ENCODE measurements around the gene CFAP299. TPM values are rescaled to one million over a fixed set of nuclear protein-coding genes. Genes with fewer than 3 reads are reported as not detected.

The CFAP299 gene
- total and polyA plus RNA-seq, 2 donors from 2014 or later, result 1.1 TPM; not detected in 1

DNA sequence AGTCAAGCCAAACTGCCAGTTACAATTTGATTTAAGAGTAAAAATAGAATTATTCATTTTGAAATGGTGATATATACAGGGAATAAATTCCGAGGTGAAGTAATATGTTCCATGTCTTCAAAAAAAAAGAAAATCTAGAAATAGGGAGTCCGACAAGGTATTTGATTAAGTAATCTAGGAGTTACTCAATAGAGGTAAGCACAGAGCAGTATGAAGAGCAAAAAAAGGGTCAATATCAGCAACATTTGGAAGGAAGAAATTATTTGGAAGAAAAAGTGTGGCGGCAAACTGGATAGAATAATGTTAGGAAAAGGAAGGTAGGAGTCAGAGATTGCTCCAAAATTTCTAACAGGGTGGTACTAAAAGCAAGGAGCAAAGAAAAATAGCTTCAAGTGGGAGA, 581.2 kb downstream of the CFAP299 start:
- intact Hi-C loops (cut with DNase I), result no loop called here
- Histone ChIP-seq H3K27me3 (ENCODE audit: control insufficient read depth, insufficient read depth, low read length) (no peaks in the 10 kb centered on the region), H3K9me3 (ENCODE audit: control insufficient read depth in 2 of 3, insufficient read depth in 1 of 3, low read length in 3 of 3) (no peaks in the 10 kb centered on the region), H3K9ac (ENCODE audit: low read length in 3 of 3) (no peak overlapping the region), H3K4me3 (ENCODE audit: low read length in 3 of 3) (no peak overlapping the region), H3K4me1 (ENCODE audit: control insufficient read depth in 2 of 3, insufficient read depth in 2 of 3, low read depth in 1 of 3, low read length in 3 of 3) (no peaks in the 10 kb centered on the region), H3K36me3 (ENCODE audit: control insufficient read depth in 2 of 3, insufficient read depth in 3 of 3, low read length in 3 of 3) (no peaks in the 10 kb centered on the region), H3K27ac (ENCODE audit: low read depth in 2 of 2, low read length in 2 of 2) (no peak overlapping the region)
- FAIRE-seq (no peak), DNase-seq (no peak)
- TF ChIP-seq, protein P1, sequence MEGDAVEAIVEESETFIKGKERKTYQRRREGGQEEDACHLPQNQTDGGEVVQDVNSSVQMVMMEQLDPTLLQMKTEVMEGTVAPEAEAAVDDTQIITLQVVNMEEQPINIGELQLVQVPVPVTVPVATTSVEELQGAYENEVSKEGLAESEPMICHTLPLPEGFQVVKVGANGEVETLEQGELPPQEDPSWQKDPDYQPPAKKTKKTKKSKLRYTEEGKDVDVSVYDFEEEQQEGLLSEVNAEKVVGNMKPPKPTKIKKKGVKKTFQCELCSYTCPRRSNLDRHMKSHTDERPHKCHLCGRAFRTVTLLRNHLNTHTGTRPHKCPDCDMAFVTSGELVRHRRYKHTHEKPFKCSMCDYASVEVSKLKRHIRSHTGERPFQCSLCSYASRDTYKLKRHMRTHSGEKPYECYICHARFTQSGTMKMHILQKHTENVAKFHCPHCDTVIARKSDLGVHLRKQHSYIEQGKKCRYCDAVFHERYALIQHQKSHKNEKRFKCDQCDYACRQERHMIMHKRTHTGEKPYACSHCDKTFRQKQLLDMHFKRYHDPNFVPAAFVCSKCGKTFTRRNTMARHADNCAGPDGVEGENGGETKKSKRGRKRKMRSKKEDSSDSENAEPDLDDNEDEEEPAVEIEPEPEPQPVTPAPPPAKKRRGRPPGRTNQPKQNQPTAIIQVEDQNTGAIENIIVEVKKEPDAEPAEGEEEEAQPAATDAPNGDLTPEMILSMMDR (IDR thresholded peaks at IDR 0.05; ENCODE audit: borderline replicate concordance, extremely low read depth, insufficient read depth), result no peak

DNA sequence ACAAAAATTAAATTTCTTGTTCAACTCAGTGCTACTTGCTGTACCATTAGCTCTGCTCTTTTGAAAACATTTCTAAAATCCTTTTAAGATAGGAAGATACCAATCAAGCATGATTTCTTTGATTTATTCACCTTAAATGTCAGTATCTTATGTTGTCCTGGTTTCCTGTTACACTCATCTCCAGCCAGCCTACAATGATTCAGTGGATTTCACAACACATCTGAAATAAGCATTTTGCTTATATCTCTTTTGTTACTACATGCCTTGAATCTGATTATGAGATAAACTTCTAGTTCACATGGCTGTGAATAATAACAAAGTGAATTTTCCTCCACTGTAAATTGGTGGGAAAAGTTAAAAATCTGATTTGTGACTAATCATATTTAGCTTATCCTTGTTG, 582.5 kb downstream of the CFAP299 start:
- TF ChIP-seq, protein P1 (IDR thresholded peaks at IDR 0.05; ENCODE audit: borderline replicate concordance, extremely low read depth, insufficient read depth), result no peak
- H3K27me3 ChIP-seq (ENCODE audit: control insufficient read depth, insufficient read depth, low read length), result no peaks in the 10 kb centered on the region
- no peaks in the 10 kb centered on the region for H3K36me3 ChIP-seq (ENCODE audit: control insufficient read depth in 2 of 3, insufficient read depth in 3 of 3, low read length in 3 of 3)
- no peak for DNase-seq
- FAIRE-seq, result no peak
- H3K27ac ChIP-seq (ENCODE audit: low read depth in 2 of 2, low read length in 2 of 2), result no peak overlapping the region
- H3K4me3 ChIP-seq (ENCODE audit: low read length in 3 of 3), result no peak overlapping the region
- no peak overlapping the region for H3K9ac ChIP-seq (ENCODE audit: low read length in 3 of 3)
- no peaks in the 10 kb centered on the region for H3K4me1 ChIP-seq (ENCODE audit: control insufficient read depth in 2 of 3, insufficient read depth in 2 of 3, low read depth in 1 of 3, low read length in 3 of 3)
- intact Hi-C loops (cut with DNase I), result no loop called here
- H3K9me3 ChIP-seq (ENCODE audit: control insufficient read depth in 2 of 3, insufficient read depth in 1 of 3, low read length in 3 of 3), result no peaks in the 10 kb centered on the region

DNA sequence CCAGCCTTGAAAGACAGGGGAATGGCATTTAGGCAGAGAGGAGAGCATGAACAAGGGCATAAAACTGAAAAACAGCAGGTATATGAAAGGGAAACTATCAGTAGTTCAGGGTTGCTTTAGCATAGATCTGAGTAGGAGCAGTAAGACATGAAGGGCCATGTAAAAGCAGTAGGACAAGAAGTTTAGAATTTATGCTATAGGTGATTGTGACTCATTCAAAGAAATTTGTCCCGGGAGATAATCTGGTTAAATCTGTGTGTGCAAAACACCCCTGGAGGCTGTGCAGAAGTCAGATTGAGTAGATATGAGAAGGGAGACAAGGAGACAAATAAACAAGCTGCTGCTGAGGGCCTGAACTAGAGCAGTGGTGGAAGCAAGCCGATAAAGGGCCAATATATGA, 585.9 kb downstream of the CFAP299 start:
- Histone ChIP-seq H3K9me3 (ENCODE audit: control insufficient read depth in 2 of 3, insufficient read depth in 1 of 3, low read length in 3 of 3) (no peaks in the 10 kb centered on the region), H3K4me1 (ENCODE audit: control insufficient read depth in 2 of 3, insufficient read depth in 2 of 3, low read depth in 1 of 3, low read length in 3 of 3) (no peaks in the 10 kb centered on the region), H3K27me3 (ENCODE audit: control insufficient read depth, insufficient read depth, low read length) (no peaks in the 10 kb centered on the region), H3K9ac (ENCODE audit: low read length in 3 of 3) (no peak overlapping the region), H3K27ac (ENCODE audit: low read depth in 2 of 2, low read length in 2 of 2) (no peak overlapping the region), H3K4me3 (ENCODE audit: low read length in 3 of 3) (no peak overlapping the region), H3K36me3 (ENCODE audit: control insufficient read depth in 2 of 3, insufficient read depth in 3 of 3, low read length in 3 of 3) (no peaks in the 10 kb centered on the region)
- intact Hi-C loops (cut with DNase I), result no loop called here
- FAIRE-seq (no peak), DNase-seq (no peak)
- TF ChIP-seq, protein P1 (IDR thresholded peaks at IDR 0.05; ENCODE audit: borderline replicate concordance, extremely low read depth, insufficient read depth), result no peak

DNA sequence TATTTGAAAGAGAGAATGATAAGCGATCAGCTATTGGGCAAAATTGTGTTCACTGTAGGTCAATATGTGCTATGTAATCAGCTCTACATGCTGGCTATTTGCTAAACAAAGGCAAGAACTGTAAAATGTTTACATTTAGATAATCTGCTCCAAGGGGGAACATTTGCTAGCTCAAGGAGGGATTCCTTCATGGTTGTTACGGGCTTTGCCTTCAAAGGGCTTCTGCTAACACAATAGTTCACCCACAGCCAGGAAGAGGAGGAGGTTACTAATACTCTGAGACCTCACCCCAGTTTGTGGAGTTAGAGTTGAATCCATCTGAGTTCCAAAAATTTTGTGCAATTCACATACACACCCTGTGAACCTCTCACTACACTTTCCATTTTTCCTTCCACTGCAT, 587.4 kb downstream of the CFAP299 start:
- H3K27ac ChIP-seq (ENCODE audit: low read depth in 2 of 2, low read length in 2 of 2), result no peak overlapping the region
- no peaks in the 10 kb centered on the region for H3K9me3 ChIP-seq (ENCODE audit: control insufficient read depth in 2 of 3, insufficient read depth in 1 of 3, low read length in 3 of 3)
- H3K4me1 ChIP-seq (ENCODE audit: control insufficient read depth in 2 of 3, insufficient read depth in 2 of 3, low read depth in 1 of 3, low read length in 3 of 3), result no peaks in the 10 kb centered on the region
- TF ChIP-seq, protein P1 (IDR thresholded peaks at IDR 0.05; ENCODE audit: borderline replicate concordance, extremely low read depth, insufficient read depth), result no peak
- H3K4me3 ChIP-seq (ENCODE audit: low read length in 3 of 3), result no peak overlapping the region
- FAIRE-seq (no peak), DNase-seq (no peak)
- no peak overlapping the region for H3K9ac ChIP-seq (ENCODE audit: low read length in 3 of 3)
- no peaks in the 10 kb centered on the region for H3K27me3 ChIP-seq (ENCODE audit: control insufficient read depth, insufficient read depth, low read length)
- no peaks in the 10 kb centered on the region for H3K36me3 ChIP-seq (ENCODE audit: control insufficient read depth in 2 of 3, insufficient read depth in 3 of 3, low read length in 3 of 3)
- intact Hi-C loops (cut with DNase I), result no loop called here

Data from kidney (tissue), 14 donors.